ENCODE measurements around the gene ADCY3.

Gene ADCY3

DNA sequence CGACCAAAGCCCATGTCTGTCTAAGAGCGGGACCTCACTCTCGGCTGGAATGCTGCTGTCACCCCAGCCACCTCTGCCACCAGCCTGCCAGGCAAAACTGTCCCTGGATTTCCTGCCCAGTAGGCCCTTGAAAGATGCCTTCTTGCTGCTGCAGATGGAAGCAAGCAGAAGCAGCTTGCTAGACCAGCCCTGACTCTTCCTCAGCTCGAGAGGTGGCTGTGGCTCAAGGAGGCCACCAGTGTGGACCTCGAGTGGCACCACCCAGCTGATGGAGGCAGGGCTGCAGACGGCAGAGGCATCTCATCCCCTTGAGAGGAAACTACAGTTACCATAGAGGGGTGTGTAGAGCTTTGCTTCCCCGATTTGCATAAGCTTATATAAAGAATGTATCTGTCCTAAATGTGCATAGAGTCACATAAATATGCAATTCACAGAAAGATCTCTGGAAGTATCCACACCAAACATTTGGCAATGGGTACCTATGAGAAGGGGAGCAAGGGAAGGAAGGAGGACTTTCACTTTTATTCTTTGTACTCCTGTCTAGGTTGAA lies 20.6 kb downstream of the ADCY3 start:
- DNase-seq = no peak

DNA sequence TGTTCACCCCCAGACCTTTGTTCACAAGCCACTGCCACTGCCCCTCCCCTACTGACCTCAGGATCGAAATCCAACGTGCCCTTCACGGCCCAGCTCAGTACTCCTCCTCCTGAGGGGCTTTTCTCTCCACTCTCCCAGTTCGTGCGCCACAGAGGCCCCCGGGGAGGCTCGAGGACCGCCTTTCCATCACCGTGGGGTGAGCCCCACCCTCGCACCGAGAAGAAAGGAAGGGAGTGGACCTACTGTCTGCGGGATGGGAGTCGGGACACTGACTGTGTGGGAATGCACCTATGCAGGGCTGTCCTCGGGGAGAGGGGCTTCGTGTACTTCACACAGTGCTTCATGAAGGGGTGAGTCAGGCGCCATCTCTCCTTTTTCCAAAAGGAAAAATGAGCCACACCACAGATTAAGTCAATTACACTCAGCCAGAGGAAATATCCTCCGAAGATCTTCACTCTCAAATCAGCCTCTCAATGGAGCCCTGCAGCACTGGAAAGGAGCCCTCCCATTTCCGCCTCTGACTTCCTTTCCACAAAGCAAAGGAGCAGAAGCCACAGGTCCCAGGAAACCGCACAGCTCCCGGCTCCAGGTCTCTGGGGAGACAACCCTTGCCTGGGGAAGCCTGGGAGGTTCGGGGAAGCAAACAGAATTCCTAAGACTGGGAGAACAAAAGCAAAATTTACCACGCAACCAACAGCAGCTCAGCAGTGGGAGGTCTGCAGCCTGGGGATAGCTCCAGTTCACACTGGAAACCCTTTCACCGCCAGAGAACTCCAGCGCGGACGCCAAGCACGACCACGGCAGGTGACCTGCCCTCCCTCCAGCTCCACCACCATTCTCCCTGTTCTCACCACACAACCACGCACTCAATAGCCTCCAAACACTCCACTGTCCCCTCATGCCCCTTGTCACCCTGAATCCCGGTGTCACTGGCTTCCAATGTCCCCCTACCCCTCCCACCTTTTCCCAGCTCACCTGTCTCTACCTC lies 21.6 kb downstream of the ADCY3 start:
- DNase-seq = no peak

DNA sequence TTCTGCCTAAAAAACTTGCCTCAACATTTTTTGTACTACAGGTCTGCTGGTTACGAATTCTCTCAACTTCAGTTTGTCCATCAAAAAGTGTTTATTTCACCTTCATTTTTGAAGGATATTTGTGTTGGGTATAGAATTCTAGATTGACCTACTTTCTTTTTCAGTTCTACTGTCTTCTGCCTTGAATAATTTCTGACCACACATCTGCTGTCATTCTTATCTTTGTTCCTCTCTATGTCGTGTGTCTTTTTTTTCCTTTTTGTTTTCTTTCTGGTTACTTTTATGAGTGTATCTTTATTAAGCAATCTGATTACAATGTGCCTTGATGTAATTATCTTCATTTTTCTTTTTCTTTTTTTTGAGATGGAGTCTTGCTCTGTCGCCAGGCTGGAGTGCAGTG lies 25.3 kb downstream of the ADCY3 start:
- no peak for DNase-seq

DNA sequence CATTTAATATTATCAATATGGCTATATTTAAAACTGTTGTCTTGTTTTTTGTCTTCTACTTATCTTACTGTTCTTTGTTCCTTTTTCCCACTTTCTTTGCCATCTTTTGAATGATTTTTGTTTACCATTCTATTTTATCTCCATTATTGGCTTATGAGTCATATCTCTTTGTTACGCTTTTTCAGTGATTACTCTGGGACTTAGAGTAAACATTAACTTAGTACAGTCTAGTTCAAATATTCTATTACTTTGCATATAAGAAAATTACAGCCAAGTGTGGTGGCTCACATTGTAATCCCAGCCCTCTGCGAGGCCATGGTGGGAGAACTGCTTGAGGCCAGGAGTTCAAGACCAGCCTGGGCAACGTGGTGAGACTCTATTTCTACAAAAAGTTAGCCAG lies 26.1 kb downstream of the ADCY3 start:
- DNase-seq = no peak

DNA sequence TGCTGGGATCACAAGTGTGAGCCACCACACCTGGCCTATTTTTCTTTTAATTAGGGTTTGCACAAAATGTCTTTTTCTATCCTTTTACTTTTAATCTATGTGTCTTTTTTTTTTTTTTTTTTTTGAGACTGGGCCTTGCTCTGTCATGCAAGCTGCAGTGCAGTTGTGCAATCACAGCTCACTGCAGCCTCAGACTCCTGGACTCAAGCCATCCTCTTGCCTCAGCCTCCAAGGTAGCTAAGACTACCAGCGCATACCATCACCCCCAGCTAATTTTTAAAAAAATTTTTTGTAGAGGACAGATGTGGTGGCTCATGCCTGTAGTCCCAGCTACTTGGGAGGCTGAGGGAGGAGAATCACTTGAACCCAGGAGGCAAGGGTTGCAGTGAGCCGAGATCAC lies 27.1 kb downstream of the ADCY3 start:
- DNase-seq = no peak

DNA sequence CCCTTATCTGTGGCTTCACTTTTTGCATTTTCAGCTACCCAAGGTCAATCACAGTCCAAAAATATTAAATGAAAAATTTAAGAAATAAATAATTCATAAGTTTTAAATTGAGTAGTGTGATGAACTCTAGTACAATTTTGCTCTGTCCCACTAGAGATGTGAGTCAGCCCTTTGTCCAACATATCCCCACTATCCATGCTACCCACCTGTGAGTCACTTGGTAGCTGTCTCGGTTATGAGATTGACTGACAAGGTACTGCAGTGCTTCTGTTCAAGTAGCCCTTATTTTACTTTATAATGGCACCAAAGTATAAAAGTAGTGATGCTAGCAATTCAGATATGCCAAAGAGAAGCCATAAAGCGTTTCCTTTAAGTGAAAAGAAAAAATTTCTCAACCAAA lies 28.8 kb downstream of the ADCY3 start:
- DNase-seq = no peak

DNA sequence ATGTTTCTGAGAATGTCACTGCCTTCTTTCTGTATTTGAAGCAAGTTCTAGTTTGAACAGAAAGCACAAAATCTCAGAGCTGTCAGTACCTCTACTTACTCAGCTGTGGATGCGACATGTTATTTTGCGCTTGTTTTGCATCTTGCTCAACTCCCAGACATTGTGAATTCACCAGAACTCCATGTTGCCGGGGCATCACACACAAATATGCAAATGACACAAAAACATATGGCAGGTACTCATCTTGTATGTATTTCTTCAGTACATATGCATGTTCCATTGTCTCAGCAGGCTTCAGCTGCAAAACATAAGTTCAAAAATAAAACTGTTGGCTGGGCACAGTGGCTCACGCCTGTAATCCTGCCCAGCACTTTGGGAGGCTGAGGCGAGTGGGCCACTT lies 30.8 kb downstream of the ADCY3 start:
- DNase-seq = no peak

DNA sequence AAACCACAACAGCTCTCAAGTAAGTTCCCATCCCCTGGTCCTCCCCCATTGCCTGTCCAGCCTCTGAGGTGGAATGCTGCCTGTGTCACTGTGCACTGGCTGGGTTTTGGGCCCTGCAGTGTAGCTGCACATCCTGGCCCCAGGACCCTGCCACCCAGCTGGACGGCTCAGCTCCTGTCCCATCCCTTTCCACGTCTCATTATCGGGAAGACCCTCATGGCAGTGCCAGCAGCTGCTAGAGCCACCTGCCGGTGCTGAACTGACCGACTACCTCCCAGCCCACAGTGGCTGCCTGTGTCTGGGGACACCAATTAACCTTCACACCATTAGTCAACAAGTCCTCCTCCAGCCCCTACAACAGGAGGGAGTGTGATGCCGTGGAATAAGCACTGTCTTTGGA lies 31.9 kb downstream of the ADCY3 start:
- DNase-seq = no peak

DNA sequence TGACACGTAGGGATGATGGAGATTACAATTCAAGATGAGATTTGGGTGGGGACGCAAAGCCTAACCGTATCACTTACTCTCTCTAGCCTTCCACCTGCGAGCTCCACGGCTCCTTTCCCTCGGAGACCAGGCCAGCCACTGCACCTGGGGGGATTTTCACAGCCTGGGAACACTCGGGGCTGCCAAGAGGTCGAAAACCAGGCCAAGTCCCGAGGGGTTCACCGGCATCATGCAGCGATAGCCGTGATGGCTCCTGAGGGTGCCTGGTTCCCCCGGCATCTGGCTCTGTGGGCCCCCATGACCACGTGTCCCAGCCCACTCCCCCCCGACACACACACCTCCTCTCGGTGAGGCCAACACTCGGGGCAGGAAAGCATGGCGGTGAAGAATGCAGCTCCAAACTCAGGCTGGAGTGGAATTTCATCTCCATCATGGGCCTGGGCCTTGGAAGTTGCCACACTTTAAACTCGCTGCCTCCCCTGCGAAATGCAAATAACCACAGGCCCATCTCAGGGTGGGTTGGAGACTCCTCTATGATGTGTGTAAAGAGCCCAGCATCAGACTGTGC lies 32.6 kb downstream of the ADCY3 start:
- DNase-seq = no peak

DNA sequence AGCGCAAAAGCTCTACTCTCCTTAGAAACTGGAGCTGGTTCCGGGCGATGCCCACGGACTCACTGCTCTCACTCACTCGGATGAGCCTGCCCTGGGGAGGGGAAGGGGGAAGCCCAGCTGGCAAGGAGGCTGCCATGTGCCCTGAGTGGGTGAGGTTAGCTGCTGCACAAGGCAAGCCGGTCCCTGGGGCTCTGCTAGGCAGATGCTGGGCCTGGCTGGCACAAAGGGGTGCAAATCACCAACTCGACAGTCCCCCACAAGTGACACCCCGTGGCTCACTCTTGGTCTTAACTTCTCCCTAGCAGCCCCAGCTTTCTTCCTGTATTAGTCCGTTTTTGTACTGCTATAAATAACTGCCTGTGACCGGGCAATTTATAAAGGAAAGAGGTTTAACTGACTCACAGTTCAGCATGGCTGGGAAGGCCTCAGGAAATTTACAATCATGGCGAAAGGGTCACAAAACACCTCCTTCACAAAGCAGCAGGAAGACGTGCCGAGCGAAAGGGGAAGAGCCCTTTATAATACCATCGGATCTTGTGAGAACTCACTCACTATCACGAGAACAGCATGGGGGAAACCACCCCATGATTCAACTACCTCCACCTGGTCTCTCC lies 33.2 kb downstream of the ADCY3 start:
- DNase-seq = no peak

DNA sequence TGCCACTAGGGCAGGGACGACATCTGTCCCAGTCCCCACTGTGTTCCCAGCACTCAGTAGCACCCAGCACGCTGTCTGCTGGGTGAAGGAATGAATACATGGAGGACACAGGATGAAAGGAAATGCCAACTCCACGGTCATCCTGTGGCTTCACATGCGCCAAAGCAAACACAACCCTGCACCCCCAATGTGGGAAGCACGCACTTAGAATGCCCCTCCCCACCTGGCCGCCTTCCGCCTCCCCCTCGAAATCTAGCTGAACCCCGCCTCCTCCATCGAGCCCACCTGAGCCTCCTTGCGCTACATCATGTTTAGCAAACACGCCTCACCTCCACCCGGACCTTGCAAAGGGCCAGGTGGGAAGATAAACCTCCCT lies 33.9 kb downstream of the ADCY3 start:
- no peak for DNase-seq

DNA sequence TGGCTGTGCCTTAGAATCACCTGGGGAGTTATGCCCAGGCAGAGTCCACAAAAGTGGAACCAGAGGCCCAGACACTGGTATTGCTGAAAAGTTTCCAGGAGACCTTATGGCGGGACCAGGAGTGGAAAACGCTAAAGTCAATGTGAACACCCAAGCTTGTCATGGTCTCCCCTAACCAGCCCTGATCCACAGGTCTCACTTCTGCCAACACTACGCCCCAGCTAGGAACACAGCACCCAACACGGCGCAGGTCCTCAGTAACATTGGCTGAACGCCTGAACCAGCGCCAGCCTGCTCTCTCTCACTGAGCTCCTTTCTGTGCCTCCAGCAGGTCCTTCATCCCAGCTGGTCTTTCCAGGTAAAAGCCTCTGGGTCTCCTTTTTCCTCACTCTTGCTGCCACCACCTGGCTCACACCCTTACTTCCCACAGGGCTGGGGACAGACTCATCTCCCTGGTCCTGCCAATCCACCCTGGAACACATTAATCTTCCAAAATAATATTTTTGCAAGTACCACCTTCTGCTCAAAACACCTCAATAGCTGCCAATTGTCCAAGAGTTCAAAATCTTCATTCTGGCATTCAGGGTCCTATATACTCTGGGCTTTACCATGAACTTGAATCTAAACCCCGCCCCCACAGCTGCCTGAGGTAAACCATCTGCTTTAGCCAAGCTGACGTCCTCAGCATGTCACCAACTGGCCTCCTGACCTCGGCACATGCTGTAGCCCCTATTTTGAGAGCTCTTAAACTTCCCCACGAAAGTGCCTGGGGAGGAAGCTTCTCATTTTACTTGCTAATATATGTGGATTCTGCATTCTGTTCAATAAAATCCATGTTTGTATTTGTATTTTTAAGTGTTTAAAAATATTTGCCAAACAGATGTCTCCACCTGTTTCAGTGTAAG lies 34.6 kb downstream of the ADCY3 start:
- no peak for DNase-seq

DNA sequence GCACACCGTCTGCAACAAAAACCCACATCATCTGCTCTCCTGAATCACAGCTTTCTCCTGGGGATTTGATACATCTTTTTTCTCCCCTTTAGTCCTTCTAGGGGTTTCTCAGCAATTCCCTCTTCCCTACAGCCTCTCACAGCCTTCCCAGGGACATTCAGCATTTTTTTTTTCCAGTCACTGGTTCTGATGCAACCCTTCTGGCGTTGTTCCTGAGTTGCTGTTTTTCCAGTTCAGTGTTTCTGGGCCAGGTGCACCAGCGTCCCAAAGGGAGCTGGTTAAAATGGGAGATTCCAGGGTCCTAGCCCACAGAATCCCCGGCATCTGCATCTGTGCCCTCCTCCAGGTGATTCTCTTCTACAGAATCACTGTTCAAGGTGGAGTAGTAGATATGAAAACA lies 36.1 kb downstream of the ADCY3 start:
- no peak for DNase-seq

DNA sequence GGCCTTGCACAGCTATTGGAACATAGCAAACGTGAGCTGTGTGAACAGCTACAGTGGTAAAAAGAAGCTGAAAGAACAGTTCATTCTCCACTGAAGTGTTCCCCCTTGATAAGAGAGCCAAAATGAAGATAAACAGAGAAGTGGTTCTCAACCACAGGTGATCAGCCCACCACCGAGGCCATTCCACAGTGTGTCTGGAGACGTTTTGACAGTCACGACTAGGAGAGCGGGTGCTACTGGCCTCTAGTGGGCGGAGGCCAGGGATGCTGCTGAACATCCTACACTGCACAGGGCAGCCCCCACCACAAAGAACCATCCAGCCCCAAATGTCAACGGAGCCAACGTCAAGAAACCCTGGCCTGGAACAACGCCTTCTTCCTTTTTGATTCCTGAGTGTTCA lies 38.4 kb downstream of the ADCY3 start:
- no peak for DNase-seq

DNA sequence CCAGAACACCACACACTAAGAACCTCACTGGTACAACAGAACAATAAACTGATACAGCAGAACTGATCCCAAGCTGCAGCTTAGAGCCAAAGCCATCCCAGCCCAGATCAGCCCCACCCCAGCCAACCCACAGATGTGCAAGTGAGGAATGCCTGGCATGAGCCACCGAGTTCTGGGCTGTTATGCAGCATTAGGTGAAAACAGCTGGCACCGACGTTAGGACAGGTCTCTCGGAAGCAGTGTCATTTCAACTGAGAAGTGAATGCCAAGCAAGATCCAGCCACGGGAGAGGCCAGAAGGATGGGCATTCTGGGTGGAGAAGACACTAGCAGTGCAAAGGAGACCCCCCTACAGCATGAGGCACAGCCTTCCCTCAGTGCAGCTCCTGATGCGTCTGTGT lies 38.9 kb downstream of the ADCY3 start:
- DNase-seq = no peak

DNA sequence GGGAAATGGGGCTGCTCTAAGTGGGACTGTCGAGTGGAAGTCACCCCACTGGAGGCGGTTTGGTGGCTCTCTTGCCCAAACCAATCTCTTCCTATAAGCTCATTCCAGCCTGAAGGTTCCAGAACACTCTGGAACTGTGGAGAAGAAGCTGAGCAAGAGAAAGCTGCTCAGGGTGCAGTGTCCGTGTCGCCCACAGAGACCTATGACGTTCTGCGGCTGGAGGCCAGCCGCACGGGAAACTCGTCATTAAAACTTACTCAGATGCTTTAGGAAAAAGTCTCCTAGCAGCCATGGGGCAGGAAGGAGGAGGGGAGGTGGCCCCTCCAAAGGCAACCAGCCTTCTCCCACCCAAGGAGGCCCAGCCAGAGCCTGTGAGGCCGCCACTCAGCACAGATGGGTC lies 41.7 kb downstream of the ADCY3 start:
- no peak for DNase-seq

DNA sequence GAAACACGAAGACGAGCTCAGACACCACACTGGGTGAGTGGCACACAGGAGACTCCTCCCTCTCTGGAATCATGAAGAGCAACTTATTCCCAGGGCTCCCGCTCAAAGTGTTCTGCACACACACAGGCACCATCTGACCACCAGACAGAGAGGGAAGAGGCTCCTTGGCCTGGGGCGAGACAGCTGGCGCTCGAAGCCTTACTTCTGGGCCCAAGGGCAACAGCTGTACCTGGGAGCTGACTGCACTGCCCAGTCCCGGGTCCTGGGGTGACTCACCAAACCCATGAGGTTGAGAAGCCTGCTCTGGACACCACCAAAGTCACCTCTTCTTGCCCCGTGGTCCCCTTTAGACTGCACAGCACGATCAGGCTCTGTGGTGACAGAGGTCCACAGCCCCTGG lies 42.4 kb downstream of the ADCY3 start:
- DNase-seq = no peak

DNA sequence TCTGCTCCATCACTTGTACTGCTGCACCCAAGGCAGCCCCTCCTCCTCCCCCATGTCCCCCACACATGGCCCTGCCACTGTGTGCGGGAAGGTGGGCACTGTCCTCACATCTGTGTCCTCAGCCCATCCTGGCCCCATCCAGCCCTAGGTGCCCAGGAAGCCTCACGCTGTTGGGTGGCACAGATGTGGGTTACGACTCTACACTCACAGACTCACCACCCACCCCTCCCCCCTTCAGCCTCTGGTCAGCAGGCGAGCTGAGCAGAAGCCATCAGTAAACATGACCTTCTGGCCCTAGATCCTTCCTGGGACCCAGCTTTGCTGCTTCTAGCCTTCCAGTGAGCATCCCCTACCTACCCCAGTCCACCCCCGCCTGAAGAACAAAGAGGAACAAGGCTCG lies 43.0 kb downstream of the ADCY3 start:
- no peak for DNase-seq

DNA sequence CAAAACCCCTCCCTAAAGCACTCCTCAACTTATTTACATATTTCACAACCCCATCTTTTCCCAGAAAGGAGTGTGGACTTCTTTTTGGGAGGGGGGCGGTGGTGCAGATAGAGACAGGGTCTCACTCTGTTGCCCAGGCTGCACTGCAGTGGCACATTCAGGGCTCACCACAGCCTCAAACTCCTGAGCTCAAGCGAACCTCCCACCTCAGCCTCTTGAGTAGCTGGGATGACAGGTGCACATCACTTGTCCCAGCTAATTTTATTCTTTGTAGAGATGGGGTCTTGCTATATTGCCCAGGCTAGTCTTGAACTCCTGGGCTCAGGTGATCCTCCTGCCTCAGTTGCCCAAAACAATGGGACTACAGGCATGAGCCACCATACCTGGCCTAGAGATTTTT lies 44.1 kb downstream of the ADCY3 start:
- no peak for DNase-seq

DNA sequence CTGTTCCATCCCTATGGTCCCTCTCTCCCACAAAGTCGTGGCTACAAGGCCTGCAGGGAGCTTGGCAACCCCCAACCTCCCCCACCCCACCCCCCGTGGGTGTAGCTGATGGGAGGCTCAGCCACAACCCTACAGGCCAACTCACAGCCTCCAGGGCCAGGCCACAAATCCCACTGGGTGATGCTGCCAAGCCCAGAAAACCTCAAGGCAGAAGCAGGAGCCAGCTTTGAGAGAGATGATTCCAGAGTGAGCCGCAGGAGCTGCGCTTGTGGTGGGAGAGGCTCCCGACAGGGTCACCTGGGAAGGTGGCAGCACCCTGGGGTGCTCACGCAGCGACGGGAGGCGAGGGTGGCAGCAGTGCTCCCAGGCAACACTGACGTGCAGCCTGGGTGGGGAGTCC lies 44.8 kb downstream of the ADCY3 start:
- no peak for DNase-seq

DNA sequence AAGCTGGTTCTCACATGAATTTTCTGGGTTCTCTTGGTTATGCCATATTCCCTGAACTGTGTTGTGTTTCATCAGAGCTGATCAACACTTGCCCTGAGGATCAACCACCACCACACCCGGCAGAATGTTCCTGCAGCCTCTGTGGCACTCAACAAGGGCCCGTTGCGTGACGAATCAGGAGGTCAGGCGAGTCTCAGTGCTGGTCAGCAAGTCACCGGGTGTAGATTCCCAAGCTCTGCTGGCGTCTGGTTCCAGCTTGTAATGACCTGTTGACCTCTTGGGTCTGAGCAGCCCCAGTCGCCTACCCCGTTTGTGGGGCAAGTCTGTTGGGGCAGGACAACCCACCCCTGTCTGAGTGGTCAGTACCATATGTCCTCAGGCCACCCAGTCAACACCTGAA lies 46.0 kb downstream of the ADCY3 start:
- no peak for DNase-seq

DNA sequence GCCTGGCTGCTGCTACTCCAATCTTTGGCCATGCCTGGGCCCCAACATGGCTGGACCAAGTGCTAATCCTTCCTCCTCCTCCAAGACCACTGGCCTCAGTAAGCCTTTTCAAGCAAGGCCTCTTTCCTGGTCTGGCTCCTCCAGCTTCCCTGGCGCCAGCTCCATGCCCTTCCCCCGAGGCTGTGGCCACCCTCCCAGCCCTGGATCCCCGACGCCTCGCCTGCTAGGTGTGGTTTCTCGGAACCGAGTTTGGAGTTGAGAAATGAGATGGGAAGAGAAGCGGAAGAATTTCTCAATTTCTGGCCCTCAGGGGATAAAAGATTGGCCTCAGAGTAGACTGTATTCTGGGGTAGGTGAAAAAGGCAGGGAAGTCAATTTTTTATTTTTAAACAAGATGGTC lies 46.4 kb downstream of the ADCY3 start:
- DNase-seq = no peak
